ENCODE data around the gene TMTC3.
A peak's percentile ranks its signal among the peaks of the same experiment; 100 is the strongest.

Gene TMTC3

DNA sequence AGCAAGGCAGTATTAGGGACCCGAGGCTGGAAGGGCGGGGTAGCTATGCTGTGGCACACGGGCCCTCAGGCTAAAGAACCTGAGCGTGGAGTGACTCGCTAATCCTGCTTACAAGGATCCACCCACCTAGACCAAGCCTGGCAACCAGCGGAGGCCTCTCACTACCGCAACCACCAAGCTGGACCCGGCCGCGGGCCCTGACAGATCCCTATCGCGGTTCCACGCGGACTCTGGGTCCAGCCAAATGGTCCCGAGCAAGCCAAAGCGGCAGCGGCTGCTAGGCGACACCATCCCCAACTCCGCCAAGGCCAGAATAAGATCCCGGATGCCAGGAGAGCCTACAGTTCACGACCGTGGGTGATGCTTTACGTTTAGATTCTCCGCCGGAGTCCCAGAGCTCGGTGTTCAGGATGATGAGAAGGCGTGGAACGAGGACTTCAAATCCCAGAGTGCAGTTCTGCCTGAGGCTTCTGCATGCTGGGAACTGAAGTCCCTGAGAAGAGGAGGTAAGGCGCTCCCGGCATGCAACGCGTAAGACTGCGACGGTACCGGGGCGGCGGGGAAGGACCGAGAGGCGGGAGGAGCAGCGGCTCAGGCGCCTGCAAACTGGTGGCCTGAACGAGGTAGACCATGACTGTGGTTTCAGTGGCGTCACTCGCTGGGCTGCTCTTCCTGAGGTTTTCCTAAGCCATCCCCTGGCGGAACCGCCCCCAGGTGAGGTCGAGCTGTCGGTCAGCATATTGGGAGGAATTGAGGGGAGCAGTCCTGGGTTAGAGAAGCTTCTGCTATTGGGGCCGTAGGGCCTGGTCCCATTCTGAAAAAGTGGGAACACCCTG lies at the start of gene TMTC3, which contains the start of gene CEP290 (continued):
- TF ChIP-seq KLF16 (tag by site-specific recombination; IDR thresholded peaks at IDR 0.05) = peak; percentile 66; the same call in 1 of the 2 replicates
- TF ChIP-seq, protein P1, sequence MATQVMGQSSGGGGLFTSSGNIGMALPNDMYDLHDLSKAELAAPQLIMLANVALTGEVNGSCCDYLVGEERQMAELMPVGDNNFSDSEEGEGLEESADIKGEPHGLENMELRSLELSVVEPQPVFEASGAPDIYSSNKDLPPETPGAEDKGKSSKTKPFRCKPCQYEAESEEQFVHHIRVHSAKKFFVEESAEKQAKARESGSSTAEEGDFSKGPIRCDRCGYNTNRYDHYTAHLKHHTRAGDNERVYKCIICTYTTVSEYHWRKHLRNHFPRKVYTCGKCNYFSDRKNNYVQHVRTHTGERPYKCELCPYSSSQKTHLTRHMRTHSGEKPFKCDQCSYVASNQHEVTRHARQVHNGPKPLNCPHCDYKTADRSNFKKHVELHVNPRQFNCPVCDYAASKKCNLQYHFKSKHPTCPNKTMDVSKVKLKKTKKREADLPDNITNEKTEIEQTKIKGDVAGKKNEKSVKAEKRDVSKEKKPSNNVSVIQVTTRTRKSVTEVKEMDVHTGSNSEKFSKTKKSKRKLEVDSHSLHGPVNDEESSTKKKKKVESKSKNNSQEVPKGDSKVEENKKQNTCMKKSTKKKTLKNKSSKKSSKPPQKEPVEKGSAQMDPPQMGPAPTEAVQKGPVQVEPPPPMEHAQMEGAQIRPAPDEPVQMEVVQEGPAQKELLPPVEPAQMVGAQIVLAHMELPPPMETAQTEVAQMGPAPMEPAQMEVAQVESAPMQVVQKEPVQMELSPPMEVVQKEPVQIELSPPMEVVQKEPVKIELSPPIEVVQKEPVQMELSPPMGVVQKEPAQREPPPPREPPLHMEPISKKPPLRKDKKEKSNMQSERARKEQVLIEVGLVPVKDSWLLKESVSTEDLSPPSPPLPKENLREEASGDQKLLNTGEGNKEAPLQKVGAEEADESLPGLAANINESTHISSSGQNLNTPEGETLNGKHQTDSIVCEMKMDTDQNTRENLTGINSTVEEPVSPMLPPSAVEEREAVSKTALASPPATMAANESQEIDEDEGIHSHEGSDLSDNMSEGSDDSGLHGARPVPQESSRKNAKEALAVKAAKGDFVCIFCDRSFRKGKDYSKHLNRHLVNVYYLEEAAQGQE (tag by site-specific recombination; IDR thresholded peaks at IDR 0.05) = no peak
- no peak for TF ChIP-seq SALL2 (tag by site-specific recombination; IDR thresholded peaks at IDR 0.05; ENCODE audit: borderline replicate concordance)
- TF ChIP-seq ZNF555 (tag by site-specific recombination; conservative IDR thresholded peaks at IDR 0.05) = no peak
- TF ChIP-seq FEZF1 (tag by site-specific recombination; IDR thresholded peaks at IDR 0.05) = no peak
- TF ChIP-seq ZNF394 (tag by site-specific recombination; IDR thresholded peaks at IDR 0.05; ENCODE audit: borderline replicate concordance) = peak; percentile 68; the same call in 1 of the 2 replicates
- no peak for TF ChIP-seq ZNF221 (tag by site-specific recombination; IDR thresholded peaks at IDR 0.05; ENCODE audit: borderline replicate concordance)
- TF ChIP-seq, protein P2, sequence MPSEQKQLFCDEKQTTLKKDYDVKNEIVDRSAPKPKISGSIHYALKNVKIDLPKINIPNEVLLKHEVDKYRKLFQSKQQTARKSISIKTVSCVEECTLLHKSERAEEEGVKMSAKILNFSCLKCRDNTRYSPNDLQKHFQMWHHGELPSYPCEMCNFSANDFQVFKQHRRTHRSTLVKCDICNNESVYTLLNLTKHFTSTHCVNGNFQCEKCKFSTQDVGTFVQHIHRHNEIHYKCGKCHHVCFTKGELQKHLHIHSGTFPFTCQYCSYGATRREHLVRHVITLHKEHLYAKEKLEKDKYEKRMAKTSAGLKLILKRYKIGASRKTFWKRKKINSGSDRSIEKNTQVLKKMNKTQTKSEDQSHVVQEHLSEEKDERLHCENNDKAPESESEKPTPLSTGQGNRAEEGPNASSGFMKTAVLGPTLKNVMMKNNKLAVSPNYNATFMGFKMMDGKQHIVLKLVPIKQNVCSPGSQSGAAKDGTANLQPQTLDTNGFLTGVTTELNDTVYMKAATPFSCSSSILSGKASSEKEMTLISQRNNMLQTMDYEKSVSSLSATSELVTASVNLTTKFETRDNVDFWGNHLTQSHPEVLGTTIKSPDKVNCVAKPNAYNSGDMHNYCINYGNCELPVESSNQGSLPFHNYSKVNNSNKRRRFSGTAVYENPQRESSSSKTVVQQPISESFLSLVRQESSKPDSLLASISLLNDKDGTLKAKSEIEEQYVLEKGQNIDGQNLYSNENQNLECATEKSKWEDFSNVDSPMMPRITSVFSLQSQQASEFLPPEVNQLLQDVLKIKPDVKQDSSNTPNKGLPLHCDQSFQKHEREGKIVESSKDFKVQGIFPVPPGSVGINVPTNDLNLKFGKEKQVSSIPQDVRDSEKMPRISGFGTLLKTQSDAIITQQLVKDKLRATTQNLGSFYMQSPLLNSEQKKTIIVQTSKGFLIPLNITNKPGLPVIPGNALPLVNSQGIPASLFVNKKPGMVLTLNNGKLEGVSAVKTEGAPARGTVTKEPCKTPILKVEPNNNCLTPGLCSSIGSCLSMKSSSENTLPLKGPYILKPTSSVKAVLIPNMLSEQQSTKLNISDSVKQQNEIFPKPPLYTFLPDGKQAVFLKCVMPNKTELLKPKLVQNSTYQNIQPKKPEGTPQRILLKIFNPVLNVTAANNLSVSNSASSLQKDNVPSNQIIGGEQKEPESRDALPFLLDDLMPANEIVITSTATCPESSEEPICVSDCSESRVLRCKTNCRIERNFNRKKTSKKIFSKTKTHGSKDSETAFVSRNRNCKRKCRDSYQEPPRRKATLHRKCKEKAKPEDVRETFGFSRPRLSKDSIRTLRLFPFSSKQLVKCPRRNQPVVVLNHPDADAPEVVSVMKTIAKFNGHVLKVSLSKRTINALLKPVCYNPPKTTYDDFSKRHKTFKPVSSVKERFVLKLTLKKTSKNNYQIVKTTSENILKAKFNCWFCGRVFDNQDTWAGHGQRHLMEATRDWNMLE (tag by site-specific recombination; conservative IDR thresholded peaks at IDR 0.05; ENCODE audit: low read depth) = no peak
- peak; percentile 88 for TF ChIP-seq ZNF600 (tag by site-specific recombination; IDR thresholded peaks at IDR 0.05)
- TF ChIP-seq ZNF544 (tag by site-specific recombination; IDR thresholded peaks at IDR 0.05) = no peak
- TF ChIP-seq ZNF624 (tag by site-specific recombination; IDR thresholded peaks at IDR 0.05) = no peak
- TF ChIP-seq ZNF501 (tag by site-specific recombination; IDR thresholded peaks at IDR 0.05) = peak; percentile 75
- peak; percentile 72; the same call in 1 of the 2 replicates for TF ChIP-seq ZNF660 (tag by site-specific recombination; IDR thresholded peaks at IDR 0.05)
- TF ChIP-seq ZNF670 (tag by site-specific recombination; IDR thresholded peaks at IDR 0.05; ENCODE audit: low read depth) = no peak
- TF ChIP-seq ZNF514 (tag by site-specific recombination; IDR thresholded peaks at IDR 0.05) = no peak
- no peak for TF ChIP-seq ZNF138 (tag by site-specific recombination; IDR thresholded peaks at IDR 0.05; ENCODE audit: borderline replicate concordance)
- TF ChIP-seq ZNF132 (tag by site-specific recombination; IDR thresholded peaks at IDR 0.05; ENCODE audit: borderline replicate concordance) = no peak
- TF ChIP-seq ZNF404 (tag by site-specific recombination; IDR thresholded peaks at IDR 0.05) = no peak
- TF ChIP-seq ZNF19 (tag by site-specific recombination; IDR thresholded peaks at IDR 0.05; ENCODE audit: low read depth) = no peak
- no peak for TF ChIP-seq ZSCAN23 (tag by site-specific recombination; IDR thresholded peaks at IDR 0.05)
- no peak for TF ChIP-seq ZNF549 (tag by site-specific recombination; IDR thresholded peaks at IDR 0.05)
- TF ChIP-seq, protein P3, sequence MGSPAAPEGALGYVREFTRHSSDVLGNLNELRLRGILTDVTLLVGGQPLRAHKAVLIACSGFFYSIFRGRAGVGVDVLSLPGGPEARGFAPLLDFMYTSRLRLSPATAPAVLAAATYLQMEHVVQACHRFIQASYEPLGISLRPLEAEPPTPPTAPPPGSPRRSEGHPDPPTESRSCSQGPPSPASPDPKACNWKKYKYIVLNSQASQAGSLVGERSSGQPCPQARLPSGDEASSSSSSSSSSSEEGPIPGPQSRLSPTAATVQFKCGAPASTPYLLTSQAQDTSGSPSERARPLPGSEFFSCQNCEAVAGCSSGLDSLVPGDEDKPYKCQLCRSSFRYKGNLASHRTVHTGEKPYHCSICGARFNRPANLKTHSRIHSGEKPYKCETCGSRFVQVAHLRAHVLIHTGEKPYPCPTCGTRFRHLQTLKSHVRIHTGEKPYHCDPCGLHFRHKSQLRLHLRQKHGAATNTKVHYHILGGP (tag by site-specific recombination; IDR thresholded peaks at IDR 0.05) = no peak
- no peak for TF ChIP-seq ZNF664 (tag by site-specific recombination; IDR thresholded peaks at IDR 0.05)
